HG03439 (cell line): ENCODE data around the gene CAMTA1.
A peak's percentile ranks its signal among the peaks of the same experiment; 100 is the strongest.
"Not testable (repeated sequence)": the region's sequence is repeated elsewhere in the genome, so short reads cannot be mapped to it uniquely, and the experiment has no call there.

Source experiments
- ATAC-seq: cut with Tn5 transposase; IDR thresholded peaks from one replicate; pipeline ENCODE4 v1.9.1; 2021; ENCODE audit warnings: mild to moderate bottlenecking, moderate library complexity; ENCODE audit not compliant: unreplicated experiment

CAMTA1 gene

DNA sequence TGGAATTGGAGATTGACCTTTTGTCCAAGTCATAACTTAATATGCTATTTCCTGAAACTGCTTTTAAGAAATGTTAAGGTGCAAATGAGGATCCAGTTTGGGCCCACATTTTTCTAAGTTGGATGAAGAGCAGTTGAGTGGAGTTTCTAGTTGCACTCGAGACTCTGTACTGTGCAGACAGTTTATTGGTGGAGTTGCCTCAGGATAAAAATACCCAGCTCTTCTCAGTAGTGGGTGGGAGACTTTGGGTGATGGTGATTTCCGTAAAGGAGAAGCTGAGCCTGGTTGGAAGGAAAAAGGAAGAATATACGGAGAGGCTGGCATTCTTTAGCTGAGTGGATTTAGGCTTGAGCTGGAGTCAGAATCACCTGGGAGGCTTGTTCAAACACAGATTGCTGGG, 49.9 kb downstream of the CAMTA1 start:
- ATAC-seq, result no peak

DNA sequence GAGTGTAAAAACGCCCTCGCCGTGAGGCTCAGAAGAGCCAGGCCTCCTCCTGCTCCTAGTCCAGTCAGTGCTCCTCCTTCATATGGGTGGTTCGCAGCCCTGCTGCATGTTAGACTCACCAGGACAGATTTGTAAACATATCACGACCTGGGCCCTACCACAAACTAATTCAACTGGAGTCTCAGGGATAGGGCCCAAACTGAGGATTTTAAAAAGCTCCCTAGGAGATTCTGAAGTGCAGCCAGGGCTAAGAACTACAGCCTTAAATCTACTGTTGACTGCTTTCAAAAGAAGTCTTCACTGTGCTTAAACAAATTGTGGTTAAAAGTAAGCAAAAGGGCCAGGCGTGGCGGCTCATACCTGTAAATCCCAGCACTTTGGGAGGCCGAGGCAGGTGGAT, 57.0 kb downstream of the CAMTA1 start:
- ATAC-seq, result no peak

DNA sequence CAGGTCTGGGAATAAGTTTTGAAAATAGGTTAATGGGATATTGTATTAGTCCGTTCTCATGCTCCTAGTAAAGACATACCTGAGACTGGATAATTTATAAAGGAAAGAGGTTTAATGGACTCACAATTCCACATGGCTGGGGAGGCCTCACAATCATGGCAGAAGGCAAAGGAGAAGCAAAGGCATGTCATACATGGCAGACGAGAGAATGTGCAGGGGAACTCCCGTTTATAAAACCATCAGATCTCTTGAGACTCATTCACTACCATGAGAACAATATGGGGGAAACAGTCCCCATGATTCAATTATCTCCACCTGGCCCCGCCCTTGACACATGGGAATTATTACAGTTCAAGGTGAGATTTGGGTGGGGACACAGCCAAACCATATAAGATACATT, 60.5 kb downstream of the CAMTA1 start:
- ATAC-seq, result not testable (repeated sequence)

DNA sequence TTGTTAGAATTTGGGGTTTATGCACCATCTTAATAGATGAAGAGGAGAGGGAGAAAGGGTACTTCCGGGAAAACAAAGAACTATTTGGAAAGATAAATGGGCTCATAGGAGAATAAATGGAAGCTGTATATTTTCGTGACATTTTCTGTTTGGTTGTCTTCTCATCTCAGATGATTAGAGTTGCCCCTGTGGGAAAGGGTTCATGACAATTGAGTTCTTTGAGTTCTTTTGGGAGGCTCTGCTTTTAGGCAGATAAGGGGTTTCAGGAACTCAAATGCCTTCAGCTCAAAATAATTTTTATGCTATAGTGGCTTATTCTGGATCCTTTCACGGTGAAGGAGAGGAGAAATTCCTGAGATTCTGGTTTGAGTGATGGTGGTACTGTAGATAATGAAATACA, 63.6 kb downstream of the CAMTA1 start:
- no peak for ATAC-seq

DNA sequence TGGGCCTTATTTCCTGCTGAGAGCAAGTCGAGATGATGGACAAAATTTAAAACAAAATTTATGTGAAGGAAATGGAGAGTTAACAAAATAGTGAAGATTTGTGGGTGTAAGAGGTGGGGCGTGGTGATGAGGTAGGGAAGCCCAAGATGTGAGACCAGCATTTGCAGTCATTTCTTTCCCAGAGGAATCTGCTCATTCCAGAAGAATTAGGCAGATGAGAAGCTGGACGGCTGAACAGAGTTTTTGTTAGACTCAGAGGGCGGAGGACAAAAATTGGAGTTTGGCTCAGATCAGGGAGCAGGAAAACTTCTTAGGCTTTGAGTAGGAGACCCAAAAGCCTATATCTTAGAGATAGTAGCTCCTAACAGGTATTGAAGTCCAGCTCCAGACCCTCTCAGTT, 65.3 kb downstream of the CAMTA1 start:
- ATAC-seq, result no peak

DNA sequence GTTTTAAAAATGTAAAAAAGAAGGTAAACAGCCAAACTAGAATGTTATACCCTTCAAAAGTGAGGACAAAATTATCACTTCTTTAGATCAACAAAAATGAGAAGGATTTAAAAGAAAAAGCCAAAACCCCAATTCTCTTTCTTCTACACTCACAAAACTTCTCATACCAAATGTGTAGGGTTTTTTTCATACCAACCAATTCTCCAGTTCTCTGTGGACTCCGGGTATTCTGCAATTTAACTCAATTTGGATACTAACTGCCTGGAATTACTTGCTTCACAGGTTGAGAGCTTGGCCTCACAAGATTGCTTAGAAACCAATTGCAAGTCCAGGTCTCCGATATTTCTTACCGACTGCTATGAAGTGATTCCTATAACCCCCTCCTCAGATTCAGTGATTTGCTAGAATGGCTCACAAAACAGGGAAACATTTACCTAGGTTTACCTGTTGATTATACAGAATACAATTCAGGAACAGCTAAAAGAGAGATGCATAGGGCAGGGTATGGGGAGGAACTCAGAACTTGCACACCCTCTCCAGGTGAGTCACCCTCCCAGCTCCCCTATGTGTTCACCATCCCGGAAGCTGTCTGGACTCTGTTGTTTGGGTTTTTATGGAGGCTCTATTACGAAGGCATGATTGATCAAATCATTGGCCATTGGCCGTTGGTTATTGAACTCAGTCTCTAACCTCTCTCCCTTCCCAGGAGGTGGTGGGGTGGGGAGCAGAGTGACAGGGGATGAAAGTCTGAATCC, 67.1 kb downstream of the CAMTA1 start:
- ATAC-seq, result no peak

DNA sequence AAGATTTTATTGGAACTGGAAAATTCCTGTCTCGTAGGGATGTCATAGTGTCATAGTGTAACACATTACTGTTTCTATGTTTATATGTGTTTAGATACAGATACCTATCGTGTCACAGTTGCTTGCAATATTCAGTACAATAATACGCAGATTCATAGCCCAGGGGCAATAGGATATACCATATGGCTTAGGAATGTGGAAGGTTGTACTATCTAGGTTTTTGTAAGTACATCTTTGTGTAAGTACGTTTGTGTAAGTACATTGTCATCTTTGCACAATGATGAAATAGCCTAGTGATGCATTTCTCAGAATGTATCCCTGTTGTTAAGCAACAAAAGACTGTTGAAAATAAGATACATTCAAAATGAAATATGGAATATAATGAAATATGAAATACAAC, 68.9 kb downstream of the CAMTA1 start:
- no peak for ATAC-seq

DNA sequence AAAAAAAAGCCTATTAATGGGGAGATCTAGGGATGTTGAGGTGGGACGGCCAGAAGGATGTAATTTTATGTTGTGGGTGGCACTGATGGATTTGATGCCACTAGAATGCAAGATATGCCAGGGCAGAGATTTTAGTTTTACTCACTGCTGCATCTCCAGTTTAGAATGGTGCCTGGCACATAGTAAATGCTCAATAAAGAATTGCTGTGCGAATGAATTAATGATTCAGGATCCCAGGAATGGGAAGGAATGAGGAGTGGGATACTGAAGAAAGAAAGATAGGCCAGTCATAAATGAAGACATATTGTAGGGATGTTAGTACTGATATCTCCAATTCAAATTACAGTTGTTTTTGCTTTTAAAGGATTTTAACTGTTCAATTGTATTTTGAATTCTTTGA, 72.6 kb downstream of the CAMTA1 start:
- no peak for ATAC-seq

DNA sequence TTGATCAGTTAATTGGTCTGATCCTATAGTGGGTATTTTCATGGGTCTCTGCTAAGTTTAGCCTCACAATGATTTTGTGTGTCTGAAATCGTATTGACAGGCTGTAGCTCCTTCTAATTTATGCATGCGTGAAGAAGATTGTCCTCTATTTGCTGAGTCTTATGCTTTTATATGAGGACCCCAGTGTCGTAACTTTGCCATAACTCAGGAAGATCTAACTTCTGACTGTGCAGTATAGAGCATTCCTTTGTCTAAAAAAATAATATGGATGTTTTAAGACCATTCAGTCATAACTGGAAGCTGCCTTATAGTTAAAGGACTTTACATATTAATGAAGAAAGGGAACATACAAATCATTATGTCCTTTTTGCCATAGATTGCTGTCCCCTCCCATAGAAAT, 73.3 kb downstream of the CAMTA1 start:
- no peak for ATAC-seq

DNA sequence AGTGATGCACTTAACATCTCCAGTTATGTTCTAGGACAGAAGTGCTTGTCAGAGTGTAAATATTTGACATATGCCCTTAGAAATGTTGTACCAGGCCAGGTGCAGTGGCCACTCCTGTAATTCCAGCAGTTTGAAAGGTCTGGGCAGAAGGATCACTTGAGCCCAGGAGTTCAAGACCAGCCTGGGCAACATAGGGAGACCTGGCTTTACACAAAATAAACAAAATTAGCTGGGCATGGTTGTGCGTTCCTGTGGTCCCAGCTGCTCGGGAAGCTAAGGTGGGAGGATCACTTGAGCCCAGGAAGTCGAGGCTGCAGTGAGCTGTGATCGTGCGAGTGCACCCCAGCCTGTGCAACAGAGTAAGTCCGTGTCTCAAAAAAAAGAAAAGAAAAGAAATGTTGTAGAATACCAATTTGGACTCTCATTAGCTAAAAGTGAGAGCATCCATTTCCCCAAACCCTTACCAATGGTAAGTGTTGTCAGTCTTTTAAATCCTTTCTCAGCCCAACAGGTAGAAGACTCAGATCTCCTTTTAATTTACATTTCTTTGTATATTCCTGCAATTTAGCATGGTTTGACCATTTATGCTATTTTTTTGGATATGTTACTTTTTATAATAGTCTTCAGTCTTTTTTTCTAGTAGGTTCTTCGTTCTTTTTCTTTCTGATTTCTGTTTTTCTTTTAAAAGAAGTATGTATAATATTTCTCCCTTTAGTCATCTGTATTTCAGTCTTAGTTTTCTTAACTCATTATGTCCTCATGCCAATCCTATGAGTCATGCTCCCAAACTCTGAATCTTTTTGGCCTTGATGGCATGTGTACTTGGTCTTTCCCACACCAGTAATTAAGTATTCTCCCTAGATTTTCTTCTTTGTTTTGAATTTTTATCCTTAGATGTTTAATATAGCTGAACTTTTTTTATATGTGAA, 74.4 kb downstream of the CAMTA1 start:
- ATAC-seq, result no peak

DNA sequence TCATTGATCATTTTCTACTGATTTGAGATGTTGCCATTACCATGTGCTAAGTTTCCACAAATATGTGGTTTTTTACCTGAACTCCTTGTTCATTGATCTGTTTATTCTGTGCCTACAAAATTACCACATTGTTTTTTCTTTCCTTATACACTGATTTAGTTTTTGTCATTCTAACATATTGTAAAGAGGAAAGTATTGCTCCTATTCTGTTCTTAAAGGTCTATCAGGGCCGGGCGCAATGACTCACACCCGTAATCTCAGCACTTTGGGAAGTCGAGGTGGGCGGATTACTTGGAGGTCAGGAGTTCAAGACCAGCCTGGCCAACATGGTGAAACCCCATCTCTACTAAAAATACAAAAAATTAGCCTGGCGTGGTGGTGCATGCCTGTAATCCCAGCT, 75.1 kb downstream of the CAMTA1 start:
- no peak for ATAC-seq

DNA sequence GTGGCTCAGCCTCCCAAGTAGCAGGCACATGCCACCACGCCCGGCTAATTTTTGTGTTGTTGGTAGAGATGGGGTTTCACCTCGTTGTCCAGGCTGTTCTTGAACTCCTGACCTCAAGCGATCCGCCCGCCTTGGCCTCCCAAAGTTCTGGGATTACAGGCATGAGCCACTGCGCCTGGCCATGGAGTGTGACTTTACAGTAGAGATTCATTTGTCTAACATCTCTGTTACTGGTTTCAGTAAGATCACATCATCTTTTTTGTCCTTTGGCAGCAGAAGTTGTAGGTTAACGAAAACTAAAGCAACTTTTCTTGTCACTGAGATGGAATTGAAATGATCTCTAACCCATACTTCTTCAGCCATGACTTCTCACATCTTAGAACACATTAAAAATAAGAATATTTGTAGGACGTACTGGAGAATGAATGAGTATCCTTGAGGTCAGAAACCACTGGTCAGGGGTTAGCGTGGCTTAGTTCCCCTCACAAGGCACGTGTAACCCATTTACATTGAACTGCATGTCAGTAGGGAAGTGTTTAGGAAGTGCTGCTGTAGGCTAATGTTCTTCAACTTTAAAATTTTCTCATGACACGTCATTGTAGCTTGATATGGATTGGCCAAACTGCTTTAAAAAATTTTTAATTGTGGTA, 75.9 kb downstream of the CAMTA1 start:
- peak; percentile 39 for ATAC-seq

DNA sequence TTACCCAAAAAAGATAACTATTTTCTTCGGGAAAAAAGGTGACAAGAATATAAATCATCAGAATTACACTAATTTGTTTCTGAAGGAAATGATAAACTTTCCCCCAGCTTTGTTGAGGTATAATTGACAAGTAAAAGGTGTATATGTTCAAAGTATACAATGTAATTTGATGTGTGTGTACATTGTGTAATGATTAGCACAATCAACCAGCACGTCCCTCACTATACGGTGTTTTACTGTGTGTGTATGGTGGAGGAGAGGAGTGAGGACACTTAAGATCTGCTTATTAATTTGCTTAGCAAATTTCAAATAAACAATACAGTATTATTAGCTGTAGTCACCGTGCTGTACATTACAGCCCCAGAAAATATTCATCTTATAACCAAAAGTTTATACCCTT, 77.7 kb downstream of the CAMTA1 start:
- no peak for ATAC-seq

DNA sequence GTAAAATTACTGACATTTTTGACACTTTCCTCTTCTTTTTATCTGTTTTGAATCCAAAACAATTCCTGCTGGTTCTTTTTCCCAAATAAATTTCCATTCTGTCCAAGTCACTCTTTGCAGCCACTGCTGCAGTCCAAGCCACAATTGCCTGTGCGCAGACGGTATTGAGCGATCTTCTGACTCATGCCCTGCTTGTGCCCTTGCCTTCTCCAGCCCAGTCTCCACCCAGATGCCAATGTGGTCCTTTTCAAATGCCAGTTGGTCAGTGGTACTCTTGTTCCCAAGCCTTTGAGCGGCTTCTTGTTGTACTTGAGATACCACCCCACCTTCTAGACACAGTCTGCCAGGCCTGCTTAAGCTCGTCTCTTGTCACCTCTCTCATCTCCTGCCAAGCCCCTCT, 78.9 kb downstream of the CAMTA1 start:
- ATAC-seq, result no peak

DNA sequence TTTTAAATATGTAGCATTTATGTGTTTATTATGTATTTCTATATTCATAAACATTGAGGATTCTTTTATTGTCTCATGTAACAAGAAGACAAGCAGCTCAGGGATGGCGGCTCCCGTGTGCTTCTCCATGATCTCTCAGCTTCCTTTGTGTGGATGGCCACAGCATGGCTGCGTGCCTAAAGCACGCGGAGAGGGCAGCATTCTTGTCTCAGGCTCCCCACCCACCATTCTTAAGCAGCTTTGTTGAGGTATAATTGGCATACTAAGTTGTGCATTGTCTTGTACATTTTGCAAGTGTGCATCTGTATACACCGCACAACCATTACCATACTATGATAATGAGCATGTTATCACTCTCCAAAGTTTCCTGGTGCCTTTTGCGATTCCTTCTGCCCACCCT, 81.6 kb downstream of the CAMTA1 start:
- no peak for ATAC-seq

DNA sequence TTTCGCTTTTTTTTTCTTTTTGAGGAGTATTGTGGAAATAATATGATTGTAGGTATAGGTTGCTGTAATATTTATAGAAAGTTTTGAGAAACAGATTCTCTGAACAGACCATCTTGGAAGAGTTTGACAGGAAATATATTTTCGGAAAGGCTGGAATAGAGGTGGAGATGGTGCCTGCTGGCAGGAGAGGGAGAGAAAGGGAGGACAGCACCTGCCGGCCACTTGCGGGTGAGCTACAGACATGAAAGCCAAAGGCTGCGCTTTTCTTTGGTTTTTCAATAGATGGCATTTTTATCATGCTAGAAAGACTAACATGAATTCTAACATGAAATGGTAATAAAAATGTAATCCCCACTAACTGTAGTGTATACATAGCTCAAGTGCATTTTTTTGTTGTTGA, 82.1 kb downstream of the CAMTA1 start:
- ATAC-seq, result no peak

DNA sequence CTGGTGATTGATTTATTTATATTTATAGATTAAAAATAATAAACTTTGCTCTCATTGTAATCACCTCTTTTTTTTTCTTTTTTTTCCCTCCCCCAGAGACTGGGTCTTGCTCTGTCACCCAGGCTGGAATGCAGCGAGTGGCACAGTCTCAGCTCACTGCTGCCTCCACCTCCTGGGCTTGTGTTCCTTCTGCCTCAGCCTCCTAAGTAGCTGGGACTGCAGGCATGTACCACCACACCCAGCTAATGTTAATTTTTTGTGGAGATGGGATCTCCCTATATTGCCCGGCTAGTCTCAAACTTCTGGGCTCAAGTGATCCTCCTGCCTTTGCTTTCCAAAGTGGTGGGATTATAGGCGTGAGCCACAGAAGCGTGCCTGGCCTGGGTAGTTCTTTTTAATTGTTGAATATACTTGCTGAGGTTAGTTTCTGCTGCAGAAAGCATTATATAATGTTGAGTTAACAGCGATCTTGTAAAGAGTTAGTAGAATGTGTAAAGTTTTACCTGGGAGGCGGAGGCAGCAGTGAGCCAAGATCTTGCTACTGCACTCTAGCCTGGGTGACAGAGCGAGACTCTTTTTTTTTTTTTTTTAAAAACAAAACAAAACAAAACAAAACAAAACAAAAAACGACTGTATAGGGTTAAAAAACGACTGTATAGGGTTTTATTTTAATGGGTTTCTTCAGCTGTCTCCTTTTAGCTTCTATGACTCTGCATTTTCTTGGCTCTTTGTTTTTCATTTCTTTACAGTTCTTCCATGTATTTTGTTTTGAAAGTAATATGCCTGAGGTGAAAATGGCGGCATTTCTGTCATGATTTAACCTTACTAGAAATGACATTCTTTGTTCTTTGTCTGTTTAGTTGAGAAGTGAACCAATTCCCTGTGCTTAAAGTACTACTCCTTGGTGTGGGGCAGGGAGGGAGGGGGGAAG, 82.7 kb downstream of the CAMTA1 start:
- ATAC-seq, result no peak

DNA sequence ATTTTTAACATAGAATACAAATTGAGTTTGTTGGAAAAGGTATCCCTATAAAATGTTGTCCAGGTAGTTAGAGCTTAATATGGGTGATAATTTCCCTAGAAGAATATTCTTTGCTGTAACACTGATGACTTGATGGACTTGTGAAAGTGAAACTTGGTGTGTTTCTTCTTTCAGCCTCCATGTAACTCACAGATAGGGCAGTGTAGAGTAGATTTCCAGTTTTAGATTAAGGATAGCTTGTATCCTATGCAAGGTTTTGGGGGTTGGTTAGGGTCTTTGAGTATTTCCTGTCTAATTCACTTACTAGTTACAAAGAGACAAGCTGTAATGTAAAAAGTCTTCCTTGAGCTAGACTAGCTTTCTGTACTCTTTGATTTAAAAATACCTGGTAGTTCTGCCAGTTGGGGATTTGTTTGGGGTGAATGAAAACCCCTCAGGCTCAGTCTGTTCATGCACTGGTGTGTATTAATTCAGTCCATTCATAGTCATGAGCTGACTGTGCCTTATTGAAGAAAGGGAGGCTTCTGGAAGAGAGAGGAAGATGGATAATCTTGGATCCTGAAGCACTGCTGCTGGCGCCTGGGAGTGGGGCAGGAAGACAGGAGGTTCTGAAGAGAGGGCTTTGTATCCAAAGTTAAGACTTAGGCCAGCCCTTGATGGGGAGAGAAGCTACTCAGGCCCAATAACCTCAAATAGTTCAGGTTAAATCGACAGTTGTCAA, 83.6 kb downstream of the CAMTA1 start:
- ATAC-seq, result no peak

DNA sequence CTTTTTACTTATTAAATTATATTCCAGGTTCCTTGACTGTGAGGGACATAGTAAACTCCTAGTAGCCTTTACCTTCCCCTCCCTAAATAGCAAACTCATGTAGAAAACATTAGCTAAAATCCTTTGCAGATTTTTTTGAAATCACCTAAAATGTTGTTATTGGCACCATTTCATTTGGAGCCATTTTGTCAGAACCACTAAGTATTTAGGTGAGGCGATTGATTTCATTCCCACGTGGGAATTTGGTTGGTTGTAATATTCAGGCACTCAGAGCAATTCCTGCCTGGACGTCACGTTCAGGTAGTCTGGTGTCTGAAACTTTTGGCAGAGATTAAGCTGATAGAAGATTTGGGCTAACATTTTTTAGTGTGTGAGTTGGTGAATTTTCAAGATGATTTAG, 84.3 kb downstream of the CAMTA1 start:
- no peak for ATAC-seq

DNA sequence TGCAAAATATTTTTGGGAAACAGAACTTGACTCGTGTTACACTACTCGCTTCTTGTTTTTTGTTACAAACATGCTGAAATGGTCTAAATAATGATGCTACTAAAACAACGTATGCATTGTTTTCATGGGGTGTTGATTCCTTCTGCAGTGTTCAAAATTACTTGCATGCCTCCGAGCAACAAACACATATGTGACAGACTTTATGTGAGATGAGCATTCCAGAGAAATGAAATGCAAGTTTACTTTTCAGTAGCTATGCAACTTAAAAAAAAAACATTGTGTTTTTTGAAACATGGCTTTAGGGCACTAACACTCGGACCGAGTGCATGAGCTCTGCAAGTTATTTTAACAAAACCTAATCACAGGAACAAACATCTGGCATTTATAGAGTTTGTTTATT, 84.8 kb downstream of the CAMTA1 start:
- ATAC-seq, result no peak
